Right lobe of liver (tissue), 4 donors: ENCODE results near the gene MICALL1.

Source experiments
- CTCF ChIP-seq, 4 donors: fragments of 200-600 bp in 3 of 4; fragments of 450-650 bp in 1 of 4; IDR thresholded peaks; one replicate each; pipeline versions ENCODE4 v1.5.1 to v1.8.0; 2016 to 2022; ENCODE audit warnings: antibody characterized with exemption in 4 of 4, mild to moderate bottlenecking in 2 of 4
- POLR2A ChIP-seq: fragments of 450-650 bp; IDR thresholded peaks from one replicate; pipeline ENCODE4 v1.6.1; 2017; ENCODE audit warnings: antibody characterized with exemption, mild to moderate bottlenecking
- donor health status: DM: no; HTN: no; CAD: no.
- donor health status: DM: no; HTN: no; CAD: no.
- donor health status: DM: no; HTN: yes; CAD: no.

GRCh38 chr22:37884420-37884819 is 21.7 kb upstream of the MICALL1 start:
- no peak for TF ChIP-seq CTCF (IDR thresholded peaks at IDR 0.05)
- TF ChIP-seq POLR2A, result no peak
